Erythroblast (primary cell): ENCODE measurements around the gene NYAP1.
"Not testable (repeated sequence)": the region's sequence is repeated elsewhere in the genome, so short reads cannot be mapped to it uniquely, and the experiment has no call there.

Source experiments
- GATA1 ChIP-seq: IDR thresholded peaks from 2 replicates; pipeline ENCODE4 v1.6.1; 2011; ENCODE audit warnings: low read depth, mild to moderate bottlenecking, control low read depth, low read length, moderate library complexity
- POLR2A ChIP-seq: IDR thresholded peaks from 2 replicates; pipeline ENCODE4 v1.6.1; 2011; ENCODE audit warnings: mild to moderate bottlenecking, low read length

GRCh38 chr7:100453854-100454253 is 29.9 kb upstream of the NYAP1 start:
- not testable (repeated sequence) for TF ChIP-seq POLR2A, GATA1
